Measurements from ENCODE around the gene DNAH8.

DNA sequence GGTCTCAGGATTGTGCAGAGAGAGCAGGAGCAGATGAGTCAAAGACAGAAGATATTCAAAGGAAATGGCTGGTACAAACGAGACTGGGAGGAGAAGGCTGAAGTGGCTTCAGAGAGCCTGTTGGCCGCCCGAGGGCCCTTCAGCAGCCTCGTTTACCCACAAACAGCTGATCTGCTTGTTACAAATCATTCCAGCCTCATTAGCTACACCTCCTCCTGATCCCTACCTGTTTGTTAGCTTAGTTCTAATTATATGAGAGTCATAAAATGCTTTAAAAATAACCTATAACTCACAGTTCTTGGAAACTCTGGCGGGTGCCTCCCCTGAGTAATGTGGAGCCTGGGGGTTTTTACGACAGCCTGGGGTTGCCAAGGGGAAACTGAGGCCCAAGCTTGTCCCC is 346.1 kb downstream of the DNAH8 start:
- TF ChIP-seq CTCF (IDR thresholded peaks at IDR 0.05) = no peak
- no peak for TF ChIP-seq POLR2AphosphoS5 (IDR thresholded peaks at IDR 0.05)

Data from esophagus muscularis mucosa (tissue), 3 donors.